Neural cell (in vitro differentiated cells): ENCODE results near the gene MED13L.

Source experiments
- EP300 ChIP-seq: fragments of 450-650 bp; conservative IDR thresholded peaks from 2 replicates; pipeline ENCODE4 v1.6.1; 2014; ENCODE audit warnings: antibody characterized with exemption, mild to moderate bottlenecking, moderate library complexity; ENCODE audit not compliant: poor library complexity, severe bottlenecking
- EZH2 ChIP-seq: fragments of 200-600, 300-800 bp; shearing (Covaris generic), sonication (generic); IDR thresholded peaks from 2 replicates; pipeline ENCODE4 v1.6.1; 2014; ENCODE audit warnings: antibody characterized with exemption, low read length, borderline replicate concordance, mild to moderate bottlenecking; ENCODE audit not compliant: insufficient read depth, poor library complexity, severe bottlenecking
- RAD21 ChIP-seq: fragments of 450-650 bp; conservative IDR thresholded peaks from 2 replicates; pipeline ENCODE4 v1.6.1; 2014; ENCODE audit warnings: antibody characterized with exemption, mild to moderate bottlenecking, moderate library complexity
- REST ChIP-seq: IDR thresholded peaks from 2 replicates; pipeline ENCODE4 v1.6.1; 2012; ENCODE audit warnings: borderline replicate concordance
- TF ChIP-seq, protein P1 (sequence below): fragments of 450-650 bp; IDR thresholded peaks from 2 replicates; pipeline ENCODE4 v1.5.1; 2014; ENCODE audit warnings: antibody characterized with exemption, mild to moderate bottlenecking, moderate library complexity; ENCODE audit not compliant: poor library complexity, severe bottlenecking

- TF ChIP-seq EZH2 (no peak), EP300 (no peak), REST (no peak), RAD21 (no peak)
- TF ChIP-seq, protein P1, sequence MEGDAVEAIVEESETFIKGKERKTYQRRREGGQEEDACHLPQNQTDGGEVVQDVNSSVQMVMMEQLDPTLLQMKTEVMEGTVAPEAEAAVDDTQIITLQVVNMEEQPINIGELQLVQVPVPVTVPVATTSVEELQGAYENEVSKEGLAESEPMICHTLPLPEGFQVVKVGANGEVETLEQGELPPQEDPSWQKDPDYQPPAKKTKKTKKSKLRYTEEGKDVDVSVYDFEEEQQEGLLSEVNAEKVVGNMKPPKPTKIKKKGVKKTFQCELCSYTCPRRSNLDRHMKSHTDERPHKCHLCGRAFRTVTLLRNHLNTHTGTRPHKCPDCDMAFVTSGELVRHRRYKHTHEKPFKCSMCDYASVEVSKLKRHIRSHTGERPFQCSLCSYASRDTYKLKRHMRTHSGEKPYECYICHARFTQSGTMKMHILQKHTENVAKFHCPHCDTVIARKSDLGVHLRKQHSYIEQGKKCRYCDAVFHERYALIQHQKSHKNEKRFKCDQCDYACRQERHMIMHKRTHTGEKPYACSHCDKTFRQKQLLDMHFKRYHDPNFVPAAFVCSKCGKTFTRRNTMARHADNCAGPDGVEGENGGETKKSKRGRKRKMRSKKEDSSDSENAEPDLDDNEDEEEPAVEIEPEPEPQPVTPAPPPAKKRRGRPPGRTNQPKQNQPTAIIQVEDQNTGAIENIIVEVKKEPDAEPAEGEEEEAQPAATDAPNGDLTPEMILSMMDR, result no peak
These were observed 173.2 kb downstream of the MED13L start for GRCh38 chr12:116104167-116104767.
